ENCODE data around the gene CNDP2.

DNA sequence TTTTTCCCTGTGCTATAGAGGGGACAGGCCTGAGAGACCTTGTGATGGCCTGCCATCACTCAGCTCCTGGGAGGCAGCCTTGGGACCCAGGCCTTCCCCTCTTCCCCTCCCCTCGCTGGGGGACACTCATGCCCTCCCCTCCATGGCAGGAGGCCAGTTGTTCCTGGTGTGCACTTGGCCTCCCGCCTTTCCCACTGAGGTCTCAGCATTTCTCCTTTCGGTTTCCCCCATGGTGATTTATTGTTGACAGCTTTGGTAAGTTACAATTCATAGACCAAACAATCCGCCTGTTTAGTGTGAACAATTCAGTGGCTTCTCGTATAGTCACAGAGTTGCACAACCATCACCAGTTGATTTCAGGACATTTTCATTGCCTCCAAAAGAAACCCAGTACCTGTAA is 27.9 kb downstream of the CNDP2 start:
- TF ChIP-seq CTCF (IDR thresholded peaks at IDR 0.05) (no peak), POLR2A (IDR thresholded peaks at IDR 0.05) (no peak)
